Activated T-helper 9 cell treated with anti-CD3 and anti-CD28 coated beads, Interleukin-2, amount 50 U/mL, for 16 hours (primary cell): Measurements from ENCODE around the gene PAK1IP1.
"Not testable (repeated sequence)": the region's sequence is repeated elsewhere in the genome, so short reads cannot be mapped to it uniquely, and the experiment has no call there.

ENCODE experiments used
- DNase-seq: peaks from one replicate; pipeline ENCODE4 v3.0.0-alpha.2; 2020; ENCODE audit warnings: low read depth

Gene PAK1IP1

DNA sequence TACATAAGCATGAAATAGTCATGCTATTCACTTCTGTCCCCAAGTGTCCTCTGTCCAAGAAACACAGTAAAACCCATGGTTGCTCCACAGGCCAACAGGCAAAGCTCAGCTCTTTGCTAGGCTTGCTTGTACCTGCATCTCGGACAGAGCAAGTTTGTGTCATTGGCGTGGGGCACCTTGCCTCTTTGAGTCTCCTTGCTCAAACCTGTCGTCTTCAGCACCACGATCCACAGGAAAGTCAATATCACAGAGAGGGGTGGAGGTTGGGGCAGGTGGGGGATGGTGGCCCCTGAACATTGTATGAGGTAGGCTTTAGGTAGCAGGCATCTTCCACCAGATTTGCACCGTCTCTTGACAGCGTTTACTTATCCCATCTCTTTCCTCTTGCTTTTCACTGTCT, 48.7 kb downstream of the PAK1IP1 start:
- no peak for DNase-seq

DNA sequence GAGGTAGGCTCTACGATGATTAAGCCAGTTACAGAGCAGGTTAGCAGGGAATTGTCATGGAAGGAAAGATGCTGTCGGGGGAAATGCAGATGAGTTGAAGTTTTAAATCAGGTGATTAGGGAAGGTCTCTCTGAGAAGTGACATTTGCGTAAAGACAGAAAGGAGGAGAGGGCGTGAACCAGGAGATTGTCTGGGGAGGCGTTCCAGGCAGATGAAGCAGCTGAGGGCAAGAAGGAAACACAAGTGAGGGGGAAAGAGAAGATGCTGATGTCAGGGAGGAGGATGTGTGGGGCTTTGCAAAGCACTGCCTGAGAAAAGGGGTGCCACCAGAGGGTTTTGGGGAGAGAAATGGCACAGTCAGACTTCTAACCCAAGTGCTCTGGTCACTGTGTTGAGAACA, 50.3 kb downstream of the PAK1IP1 start:
- DNase-seq: no peak

- no peak for DNase-seq
Observed at GRCh38 chr6:10746915-10747250, 52.1 kb downstream of the PAK1IP1 start.

DNA sequence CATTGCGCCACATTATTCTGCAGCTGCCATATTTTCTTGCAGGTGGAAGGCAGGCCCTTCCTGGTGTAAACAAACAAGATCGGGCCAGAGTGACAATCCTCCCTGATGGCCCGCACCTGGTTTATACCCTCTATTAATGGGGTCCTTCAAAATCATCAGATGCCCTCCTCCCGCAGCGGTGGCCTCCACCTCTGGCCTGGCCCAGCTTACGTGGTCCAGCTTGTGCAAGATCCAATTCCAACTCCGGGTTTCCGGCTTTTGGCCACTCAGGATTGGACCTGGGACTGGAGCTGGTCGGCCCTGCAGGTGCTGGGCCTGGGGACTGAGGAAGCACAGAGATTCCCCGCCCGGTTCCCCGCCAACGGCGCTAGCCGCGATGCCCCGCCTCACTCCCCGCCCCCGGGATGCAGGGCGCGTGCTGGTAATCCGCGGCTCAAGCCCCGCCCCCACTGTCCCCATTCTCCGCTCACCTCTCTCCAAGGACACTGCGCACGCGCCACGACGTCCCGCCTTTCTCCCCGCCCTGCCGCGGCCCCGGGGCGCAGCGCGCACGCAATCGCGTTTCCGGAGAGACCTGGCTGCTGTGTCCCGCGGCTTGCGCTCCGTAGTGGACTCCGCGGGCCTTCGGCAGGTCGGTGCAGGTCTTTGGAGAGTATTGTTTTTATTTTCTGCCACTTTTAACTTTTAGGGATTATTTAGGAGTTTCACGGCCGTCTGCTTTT, 52.6 kb downstream of the PAK1IP1 start, which contains the start of gene TMEM14B:
TSS of gene TMEM14B (plus strand) at position 555 of the 722 bp plus-strand sequence. CDS start 1,441 bp downstream, outside the sequence.
- DNase-seq: peak; percentile 100

DNA sequence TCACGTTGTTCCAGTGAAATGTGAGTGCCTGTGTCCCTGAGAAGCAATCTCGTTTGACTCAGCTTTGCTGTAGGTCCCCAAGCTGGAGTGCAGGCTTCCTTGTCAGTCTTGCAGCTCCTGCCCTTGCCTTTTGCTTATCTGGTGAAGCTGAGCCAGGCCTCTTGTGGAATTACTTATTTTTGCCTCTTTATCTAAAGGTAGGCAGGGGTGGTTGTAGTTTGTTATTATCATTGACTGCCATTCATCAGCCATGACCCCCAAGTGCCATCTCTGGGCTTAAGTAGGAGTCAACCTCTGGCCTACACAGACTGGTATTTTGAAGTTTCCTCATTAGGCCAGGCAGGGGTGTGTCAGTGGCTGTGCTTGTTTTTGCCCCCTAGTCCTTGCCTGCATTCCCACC, 55.0 kb downstream of the PAK1IP1 start:
- no peak for DNase-seq

DNA sequence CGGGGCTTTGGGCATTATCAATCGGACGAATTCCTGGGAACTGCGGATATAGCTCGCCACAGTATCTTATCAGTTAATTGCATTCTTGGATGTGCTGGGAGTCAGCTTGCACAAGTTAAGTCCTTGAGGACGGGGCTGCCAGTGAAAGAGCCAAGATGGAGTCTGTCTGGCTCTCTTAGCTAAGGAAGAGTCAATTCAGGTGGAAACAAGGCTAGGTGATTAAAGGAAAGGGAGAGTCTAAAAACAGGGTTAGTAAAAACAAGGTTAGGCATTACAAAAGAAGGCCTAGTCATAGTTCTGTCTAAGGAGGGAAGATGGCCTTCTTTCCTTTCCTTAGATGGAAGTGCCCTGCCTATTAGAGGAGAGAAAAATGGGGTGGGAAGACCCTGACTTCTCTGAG, 55.8 kb downstream of the PAK1IP1 start:
- DNase-seq: not testable (repeated sequence)

DNA sequence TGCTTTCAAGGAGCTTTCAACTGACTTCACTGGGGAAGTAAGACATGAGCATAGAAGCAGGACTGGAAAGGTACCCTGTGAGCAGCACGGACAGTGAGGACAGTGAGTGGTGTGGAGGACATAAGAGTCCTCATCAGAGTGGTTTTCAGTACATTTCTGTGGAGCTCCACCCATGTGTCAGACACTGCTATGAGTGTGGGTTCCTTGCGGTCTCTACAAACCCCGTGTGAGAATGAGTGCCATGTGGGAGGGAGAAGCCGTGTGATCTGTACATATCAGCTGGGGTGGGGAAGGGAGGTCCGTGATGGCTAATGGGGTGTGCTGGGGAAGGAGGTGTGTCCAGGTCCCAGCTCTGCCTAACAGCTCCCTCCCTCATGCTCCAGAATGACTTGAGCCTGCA, 57.0 kb downstream of the PAK1IP1 start:
- not testable (repeated sequence) for DNase-seq

GRCh38 chr6:10756085-10756484, 61.3 kb downstream of the PAK1IP1 start:
- DNase-seq: no peak
